ENCODE results near the gene CAB39L. TPM values are rescaled to one million over a fixed set of nuclear protein-coding genes. Genes with fewer than 3 reads are reported as not detected.

CAB39L gene
- total RNA-seq, 1 donor: 19.9 TPM

DNA sequence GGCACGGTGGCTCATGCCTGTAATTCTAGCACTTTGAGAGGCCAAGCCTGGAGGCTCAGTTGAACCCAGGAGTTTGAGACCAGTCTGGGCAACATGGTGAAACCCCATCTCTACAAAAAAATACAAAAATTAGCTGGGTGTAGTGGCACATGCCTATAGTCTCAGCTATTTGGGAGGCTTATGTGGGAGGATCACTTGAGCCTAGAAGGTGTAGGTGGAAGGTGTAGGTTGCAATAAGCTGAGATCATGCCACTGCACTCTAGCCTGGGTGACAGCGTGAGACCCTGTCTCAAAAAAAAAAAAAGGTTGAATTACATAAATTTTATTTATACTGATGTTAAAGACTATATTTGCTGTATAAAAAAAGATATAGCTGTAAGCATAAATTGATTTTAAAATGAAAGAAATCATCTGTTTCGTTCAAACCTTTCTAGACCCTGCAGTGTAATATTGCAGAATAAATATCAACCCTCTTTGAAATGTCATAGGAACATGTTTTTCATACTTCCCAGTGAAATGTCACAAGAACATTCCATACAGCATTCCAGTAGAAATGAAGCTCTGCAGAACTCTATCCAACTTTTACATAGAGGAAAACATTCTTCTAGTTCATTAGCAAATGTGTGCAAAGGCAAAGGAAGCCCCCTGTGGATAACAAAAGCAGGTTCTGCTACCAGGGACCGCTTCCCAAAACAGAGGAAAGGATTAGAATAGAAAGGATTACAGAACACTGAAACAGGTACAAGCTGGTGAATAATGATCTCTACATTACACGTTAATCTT is 76.0 kb downstream of the CAB39L start:
- no peak overlapping the region for H3K4me3 ChIP-seq (ENCODE audit: low read depth, low read length)
- DNase-seq (ENCODE audit: low read depth): peak; percentile 49
- TF ChIP-seq, protein P1, sequence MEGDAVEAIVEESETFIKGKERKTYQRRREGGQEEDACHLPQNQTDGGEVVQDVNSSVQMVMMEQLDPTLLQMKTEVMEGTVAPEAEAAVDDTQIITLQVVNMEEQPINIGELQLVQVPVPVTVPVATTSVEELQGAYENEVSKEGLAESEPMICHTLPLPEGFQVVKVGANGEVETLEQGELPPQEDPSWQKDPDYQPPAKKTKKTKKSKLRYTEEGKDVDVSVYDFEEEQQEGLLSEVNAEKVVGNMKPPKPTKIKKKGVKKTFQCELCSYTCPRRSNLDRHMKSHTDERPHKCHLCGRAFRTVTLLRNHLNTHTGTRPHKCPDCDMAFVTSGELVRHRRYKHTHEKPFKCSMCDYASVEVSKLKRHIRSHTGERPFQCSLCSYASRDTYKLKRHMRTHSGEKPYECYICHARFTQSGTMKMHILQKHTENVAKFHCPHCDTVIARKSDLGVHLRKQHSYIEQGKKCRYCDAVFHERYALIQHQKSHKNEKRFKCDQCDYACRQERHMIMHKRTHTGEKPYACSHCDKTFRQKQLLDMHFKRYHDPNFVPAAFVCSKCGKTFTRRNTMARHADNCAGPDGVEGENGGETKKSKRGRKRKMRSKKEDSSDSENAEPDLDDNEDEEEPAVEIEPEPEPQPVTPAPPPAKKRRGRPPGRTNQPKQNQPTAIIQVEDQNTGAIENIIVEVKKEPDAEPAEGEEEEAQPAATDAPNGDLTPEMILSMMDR (IDR thresholded peaks at IDR 0.05; ENCODE audit: insufficient read depth, low read length): peak; percentile 10

DNA sequence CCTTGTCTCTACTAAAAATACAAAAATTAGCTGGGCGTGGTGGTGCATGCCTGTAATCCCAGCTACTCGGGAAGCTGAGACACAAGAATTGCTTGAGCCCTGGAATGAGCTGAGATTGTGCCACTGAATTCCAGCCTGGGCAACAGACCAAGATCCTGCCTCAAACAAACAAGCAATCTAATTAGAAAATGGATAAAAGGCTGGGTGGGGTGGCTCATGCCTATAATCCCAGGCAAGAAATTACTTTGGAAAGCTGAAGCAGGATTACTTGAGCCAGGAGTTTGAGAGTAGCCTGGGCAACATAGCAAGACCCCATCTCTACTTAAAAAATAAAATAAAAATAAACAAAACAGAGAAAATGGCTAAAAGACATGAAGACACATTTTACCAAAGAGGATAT is 77.0 kb downstream of the CAB39L start:
- TF ChIP-seq, protein P1 (IDR thresholded peaks at IDR 0.05; ENCODE audit: insufficient read depth, low read length): no peak
- H3K4me3 ChIP-seq (ENCODE audit: low read depth, low read length): no peak overlapping the region
- DNase-seq (ENCODE audit: low read depth): peak; percentile 64

DNA sequence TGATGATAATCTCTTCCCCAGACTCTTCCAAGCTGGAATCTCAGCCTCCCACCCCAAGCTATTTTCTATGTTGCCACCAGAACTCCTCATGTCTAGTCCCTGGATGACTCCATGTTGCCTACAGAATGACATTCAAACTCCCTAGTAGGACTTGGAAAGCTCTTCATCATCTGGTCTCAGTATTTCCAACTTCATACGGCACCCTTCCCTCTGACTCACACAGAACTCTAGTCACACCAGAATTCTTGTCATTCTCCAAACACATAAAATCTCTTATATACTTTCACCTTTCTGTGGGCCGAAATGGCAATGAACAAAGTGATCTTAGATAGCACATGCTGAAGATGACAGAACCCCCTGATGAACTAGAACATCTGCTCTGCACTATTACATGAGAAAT is 86.2 kb downstream of the CAB39L start:
- no peak overlapping the region for H3K4me3 ChIP-seq (ENCODE audit: low read depth, low read length)
- DNase-seq (ENCODE audit: low read depth): peak; percentile 64
- TF ChIP-seq, protein P1 (IDR thresholded peaks at IDR 0.05; ENCODE audit: insufficient read depth, low read length): no peak

DNA sequence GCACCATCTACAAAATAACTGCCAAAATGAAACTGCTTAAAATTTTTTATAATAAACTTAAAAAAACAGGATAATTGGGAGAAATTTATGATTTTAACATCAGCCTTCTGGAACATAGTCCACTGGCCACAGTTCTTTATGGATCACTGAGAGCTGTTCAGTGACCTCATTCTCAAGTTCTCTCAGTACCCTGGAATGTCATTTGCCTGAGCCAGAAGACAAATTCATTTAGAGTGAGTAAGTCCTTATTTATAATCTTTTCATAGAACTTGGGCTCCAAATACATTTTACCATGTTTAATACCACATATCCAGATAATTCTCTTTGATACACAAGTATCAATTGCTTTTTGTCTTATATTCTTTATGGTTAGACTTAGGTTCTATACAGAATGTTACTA is 87.6 kb downstream of the CAB39L start:
- peak; percentile 93 for DNase-seq (ENCODE audit: low read depth)
- no peak overlapping the region for H3K4me3 ChIP-seq (ENCODE audit: low read depth, low read length)
- TF ChIP-seq, protein P1 (IDR thresholded peaks at IDR 0.05; ENCODE audit: insufficient read depth, low read length): no peak

DNA sequence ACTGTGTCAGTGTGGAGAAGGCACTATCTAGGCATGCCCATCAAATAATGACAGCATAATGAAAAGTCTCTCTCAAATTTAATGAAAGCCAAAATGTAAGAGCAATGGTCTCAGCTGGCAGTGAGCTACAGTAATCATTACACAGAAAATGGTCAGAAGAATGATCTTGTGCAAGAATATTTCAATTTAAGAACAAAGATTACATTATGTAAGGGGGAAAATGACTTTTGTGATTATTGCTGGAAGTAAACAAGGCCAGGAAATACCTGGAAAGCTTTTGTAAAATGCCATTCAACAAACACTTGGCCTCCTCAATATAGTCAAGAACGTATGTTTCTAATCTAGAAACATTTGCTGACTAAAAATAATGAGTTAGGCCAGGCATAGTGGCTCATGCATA is 89.1 kb downstream of the CAB39L start:
- DNase-seq (ENCODE audit: low read depth): peak; percentile 58
- TF ChIP-seq, protein P1 (IDR thresholded peaks at IDR 0.05; ENCODE audit: insufficient read depth, low read length): no peak
- H3K4me3 ChIP-seq (ENCODE audit: low read depth, low read length): no peak overlapping the region

DNA sequence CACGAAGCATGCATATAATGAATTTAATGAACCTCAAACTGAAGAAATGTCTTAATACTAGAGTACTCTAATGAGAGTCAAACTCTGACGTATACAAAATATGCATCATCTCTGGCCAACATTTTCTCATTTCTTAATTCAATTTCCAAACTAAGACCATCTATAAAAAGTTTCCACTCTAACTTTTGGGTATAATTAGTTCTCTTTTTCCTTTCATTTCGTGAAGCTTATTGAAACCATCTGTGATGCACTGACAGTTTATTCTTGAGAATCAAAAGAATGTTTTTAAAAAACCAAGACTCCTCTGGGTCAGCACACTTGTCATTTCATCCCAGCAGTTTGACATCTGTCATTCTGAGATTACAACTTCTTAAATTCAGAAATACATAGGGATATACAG is 90.0 kb downstream of the CAB39L start:
- TF ChIP-seq, protein P1 (IDR thresholded peaks at IDR 0.05; ENCODE audit: insufficient read depth, low read length): no peak
- DNase-seq (ENCODE audit: low read depth): no peak
- H3K4me3 ChIP-seq (ENCODE audit: low read depth, low read length): no peak overlapping the region

DNA sequence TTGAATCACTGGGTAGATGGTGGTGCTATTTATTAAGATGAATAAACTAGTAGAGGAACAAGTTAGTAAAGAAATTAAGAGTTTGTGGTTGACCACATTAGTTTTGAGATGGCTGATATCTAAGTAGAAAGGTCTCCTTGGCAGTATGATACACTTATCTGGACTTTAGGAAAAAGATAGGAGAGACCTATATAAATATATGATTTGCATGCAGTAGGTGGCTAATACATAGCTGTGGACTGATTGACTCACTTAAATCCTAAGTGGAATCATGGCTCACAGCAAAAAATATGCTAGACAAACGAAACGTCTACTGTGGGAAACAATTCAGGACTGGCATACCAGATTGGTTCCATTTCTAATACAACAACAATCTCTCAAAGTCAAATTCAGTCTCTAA is 92.0 kb downstream of the CAB39L start:
- H3K4me3 ChIP-seq (ENCODE audit: low read depth, low read length): no peak overlapping the region

More for the DNA sequence above, 92.0 kb downstream of the CAB39L start:
- TF ChIP-seq, protein P1 (IDR thresholded peaks at IDR 0.05; ENCODE audit: insufficient read depth, low read length): no peak
- peak; percentile 70 for DNase-seq (ENCODE audit: low read depth)

Data from fibroblast of the aortic adventitia (primary cell).